K562 (cell line): ENCODE data around the gene WASF3. TPM values are rescaled to one million over a fixed set of nuclear protein-coding genes. Genes with fewer than 3 reads are reported as not detected.

Source experiments
- ATAC-seq: fragments of 200-7000 bp; cut with Tn5 transposase; 3 replicates; pipeline ENCODE4 v1.9.1; 2020; ENCODE audit warnings: moderate library complexity
- BruUV-seq: library from RNA; stranded (reverse); fragments of 400-500 nt; replicated peaks from 2 replicates; lab custom pipeline; 2021; lab: Mats Ljungman, UMichigan
- CTCF ChIA-PET: fragments of 300-600 bp; formaldehyde crosslinking; extraction: SDS; loops from one replicate; lab custom pipeline; 2021; ENCODE audit warnings: low intra/inter-chr PET ratio; lab: Yijun Ruan, JAX
- POLR2A ChIA-PET: fragments of 300-600, 350-650 bp; sonication (Branson Sonifier 250); formaldehyde crosslinking; extraction: SDS; loops from one replicate; lab custom pipeline; 2021; ENCODE audit warnings: antibody characterized with exemption, inconsistent platforms; lab: Yijun Ruan, JAX
- DNase-seq, 4 experiments: peaks; one replicate each; pipeline versions ENCODE4 v3.0.0 to v3.0.0-alpha.2; 2011 to 2018; ENCODE audit warnings: low spot score in 3 of 4, mixed read lengths in 3 of 4; ENCODE audit errors: extremely low read depth in 1 of 4
- FAIRE-seq: peaks from 2 replicates; lab custom pipeline; 2011; peaks lifted over from hg19 to GRCh38; lab: Jason Lieb, UNC
- H2AFZ ChIP-seq: 2 replicates; pipeline ENCODE4 v1.6.0; 2011; ENCODE audit warnings: low read depth, low read length, control low read depth, inconsistent platforms
- H3K27ac ChIP-seq: fragments of 200-600 bp; 3 replicates; pipeline ENCODE4 v1.8.0; 2011; ENCODE audit warnings: low read depth, mild to moderate bottlenecking, control low read depth, inconsistent platforms, low read length, moderate library complexity, mixed read lengths; ENCODE audit errors: extremely low read depth
- H3K27me3 ChIP-seq, 2 experiments: fragments of 300-600 bp in 1 of 2; 2 replicates in 1 of 2; 3 replicates in 1 of 2; pipeline versions ENCODE4 v1.6.0 to v1.8.0; 2011; ENCODE audit warnings: inconsistent platforms in 2 of 2, low read length in 2 of 2, mild to moderate bottlenecking in 1 of 2, mixed read lengths in 1 of 2, moderate library complexity in 1 of 2; ENCODE audit not compliant: control insufficient read depth in 2 of 2, insufficient read depth in 2 of 2
- H3K36me3 ChIP-seq: fragments of 300-600 bp; 3 replicates; pipeline ENCODE4 v1.8.0; 2011; ENCODE audit warnings: mild to moderate bottlenecking, low read length, inconsistent platforms; ENCODE audit not compliant: control insufficient read depth, insufficient read depth
- H3K4me1 ChIP-seq, 2 experiments: fragments of 200-600 bp in 1 of 2; replicated peaks in 1 of 2; 2 replicates in 1 of 2; 3 replicates in 1 of 2; pipeline versions ENCODE4 v1.5.1 to v1.8.0; 2011; ENCODE audit warnings: inconsistent platforms in 2 of 2, low read length in 2 of 2, mild to moderate bottlenecking in 1 of 2, mixed read lengths in 1 of 2, moderate library complexity in 1 of 2; ENCODE audit not compliant: control insufficient read depth in 2 of 2, insufficient read depth in 2 of 2
- H3K4me2 ChIP-seq: 2 replicates; pipeline ENCODE4 v1.6.1; 2011; ENCODE audit warnings: low read length, control low read depth, inconsistent platforms, mixed read lengths; ENCODE audit not compliant: insufficient read depth
- H3K4me3 ChIP-seq: fragments of 200-600 bp; sonication (generic), shearing (Covaris generic); 2 replicates; pipeline ENCODE4 v1.5.1; 2016; ENCODE audit warnings: control low read depth, inconsistent platforms
- H3K79me2 ChIP-seq: fragments of 200-600 bp; 3 replicates; pipeline ENCODE4 v1.8.0; 2011; ENCODE audit warnings: low read length, inconsistent platforms; ENCODE audit not compliant: control insufficient read depth, insufficient read depth
- H3K9ac ChIP-seq, 2 experiments: 2 replicates each; pipeline versions ENCODE4 v1.6.0 to v1.6.1; 2011; ENCODE audit warnings: low read depth in 2 of 2, low read length in 2 of 2, control low read depth in 1 of 2, inconsistent platforms in 1 of 2, mild to moderate bottlenecking in 1 of 2, mixed read lengths in 1 of 2; ENCODE audit not compliant: insufficient read depth in 1 of 2
- H3K9me1 ChIP-seq: one replicate; pipeline ENCODE4 v1.6.0; 2011; ENCODE audit warnings: inconsistent platforms, mild to moderate bottlenecking, low read length, moderate library complexity; ENCODE audit not compliant: control insufficient read depth, insufficient read depth
- H3K9me3 ChIP-seq: replicated peaks from 2 replicates; pipeline ENCODE4 v1.5.1; 2011; ENCODE audit warnings: low read depth, low read length, inconsistent platforms; ENCODE audit not compliant: control insufficient read depth, insufficient read depth
- H4K20me1 ChIP-seq: replicated peaks from 2 replicates; pipeline ENCODE4 v1.6.1; 2011; ENCODE audit warnings: low read length, inconsistent platforms, mixed read lengths; ENCODE audit not compliant: control insufficient read depth, insufficient read depth
- CBFA2T2 ChIP-seq: fragments of 450-650 bp; conservative IDR thresholded peaks from 2 replicates; pipeline ENCODE4 v1.6.1; 2017; ENCODE audit warnings: mild to moderate bottlenecking
- GABPB2 ChIP-seq: fragments of 250-450 bp; sonication (Bioruptor Pico); conservative IDR thresholded peaks from 2 replicates; pipeline ENCODE4 v1.5.1; 2021; ENCODE audit warnings: mild to moderate bottlenecking
- MEF2D ChIP-seq: conservative IDR thresholded peaks from 2 replicates; pipeline ENCODE4 v1.6.1; 2016; ENCODE audit warnings: low read depth, missing genetic modification characterization, missing compliant biosample characterization
- NFIX ChIP-seq: fragments of 250-450 bp; sonication (Bioruptor Pico); IDR thresholded peaks from 2 replicates; pipeline ENCODE4 v1.4.0; 2020; ENCODE audit warnings: low read depth, mild to moderate bottlenecking, moderate library complexity
- RBM17 ChIP-seq: fragments of 200-400 bp; formaldehyde crosslinking; IDR thresholded peaks from 2 replicates; pipeline ENCODE4 v1.6.1; 2017; ENCODE audit warnings: low read depth, mild to moderate bottlenecking, low read length, borderline replicate concordance
- RBM34 ChIP-seq: fragments of 200-400 bp; formaldehyde crosslinking; IDR thresholded peaks from 2 replicates; pipeline ENCODE4 v1.6.1; 2018; ENCODE audit warnings: low read length, borderline replicate concordance; ENCODE audit not compliant: insufficient read depth
- RFX5 ChIP-seq: IDR thresholded peaks from 2 replicates; pipeline ENCODE4 v1.6.1; 2011; ENCODE audit warnings: low read depth, mild to moderate bottlenecking, improper control_type of control experiment, low read length
- SAFB2 ChIP-seq: fragments of 200-400 bp; formaldehyde crosslinking; IDR thresholded peaks from 2 replicates; pipeline ENCODE4 v1.6.1; 2018; ENCODE audit warnings: borderline replicate concordance, low read length, low read depth, moderate library complexity; ENCODE audit not compliant: severe bottlenecking
- SRF ChIP-seq, 2 experiments: fragments of 250-450, 450-650 bp in 1 of 2; sonication (Bioruptor Pico) in 1 of 2; sonication (generic) in 1 of 2; formaldehyde crosslinking; IDR thresholded peaks; 2 replicates each; pipeline versions ENCODE4 v1.5.0 to v1.5.1; 2020 to 2022; ENCODE audit warnings: mild to moderate bottlenecking in 1 of 2, missing genetic modification reagents in 1 of 2
- XRCC3 ChIP-seq: fragments of 450-650 bp; IDR thresholded peaks from 2 replicates; pipeline ENCODE4 v1.6.1; 2017; ENCODE audit warnings: mild to moderate bottlenecking, moderate library complexity
- XRCC4 ChIP-seq: IDR thresholded peaks from one replicate; pipeline ENCODE4 v1.6.1; 2011; ENCODE audit not compliant: insufficient read depth, insufficient read length; ENCODE audit errors: extremely low read depth
- ZNF24 ChIP-seq: fragments of 450-650 bp; IDR thresholded peaks from 2 replicates; pipeline ENCODE4 v1.6.1; 2016
- ZNF253 ChIP-seq: fragments of 250-450 bp; sonication (Bioruptor Pico); conservative IDR thresholded peaks from 2 replicates; pipeline ENCODE4 v1.6.1; 2021; ENCODE audit warnings: mild to moderate bottlenecking
- WGBS: fragments of 100-300 bp; shearing (Covaris generic); methylation state at CpG from one replicate; pipeline ENCODE4 v1.1.6; 2016; ENCODE audit warnings: low coverage, mixed read lengths; ENCODE audit not compliant: insufficient coverage; ENCODE audit errors: missing lambda C conversion rate; 5-methylcytosine and 5-hydroxymethylcytosine counted together
- in situ Hi-C: fragments of 300-500 bp; cut with MboI; formaldehyde crosslinking; loops from 4 replicates; pipeline ENCODE4 v1.15.0; 2018; ENCODE audit warnings: inconsistent platforms, mixed read lengths
- intact Hi-C: fragments of 100-400 bp; cut with micrococcal nuclease; formaldehyde crosslinking; loops from 2 replicates; pipeline ENCODE4 v1.14.2; 2022
- polyA plus RNA-seq, 8 experiments: library from polyadenylated mRNA; depleted of rRNA in 4 of 8; stranded (reverse) in 5 of 8; unstranded in 3 of 8; fragments of >200 nt; fragmentation: Nextera tagmentation in 2 of 8; fragmentation: Illumina TruSeq in 1 of 8; extraction: Ambion mirVana in 2 of 8; extraction: Trizol in 1 of 8; gene quantifications; 2 replicates each; pipeline versions ENCODE4 v1.2.1 to v1.2.3, GENCODE V29; 2011 to 2014; ENCODE audit warnings: inconsistent platforms in 1 of 8, missing spikeins in 1 of 8
- total RNA-seq, 7 experiments: library from RNA; depleted of rRNA in 6 of 7; stranded (reverse); fragments of >200 nt in 6 of 7; fragmentation: Illumina TruSeq in 2 of 7; extraction: Trizol in 2 of 7; gene quantifications; 2 replicates each; pipeline versions ENCODE4 v1.2.1 to v1.2.3, GENCODE V29; 2011 to 2021; ENCODE audit warnings: low replicate concordance in 1 of 7
- TF ChIP-seq, protein P1 (sequence below): sonication (generic); formaldehyde crosslinking; IDR thresholded peaks from 2 replicates; pipeline ENCODE4 v1.8.0; 2023; ENCODE audit warnings: missing genetic modification reagents, mild to moderate bottlenecking, borderline replicate concordance

WASF3 gene
- total and polyA plus RNA-seq, 9 of the 15 experiments (the other 6 are each of a cell fraction or from before 2014, with no cell fraction given): 0.04 to 0.43 (median 0.11) TPM

DNA sequence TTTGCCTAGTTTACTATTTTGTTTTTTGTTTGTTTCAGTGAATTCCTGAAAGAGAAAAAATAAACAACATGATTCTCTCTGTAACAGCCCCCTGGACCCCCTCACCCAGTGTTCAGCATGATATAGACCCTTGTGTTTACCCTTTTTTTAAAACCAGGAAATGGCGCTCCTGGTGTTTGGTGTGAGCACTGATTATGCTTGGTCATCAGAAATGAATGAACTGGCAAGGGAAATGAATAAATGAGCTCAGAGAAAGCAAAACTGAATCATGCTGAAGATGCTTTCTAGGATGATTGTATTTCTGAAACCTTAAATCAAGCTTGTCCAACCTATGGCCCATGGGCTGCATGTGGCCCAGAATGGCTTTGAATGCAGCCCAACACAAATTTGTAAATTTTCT, 22.1 kb downstream of the WASF3 start (continued):
- TF ChIP-seq SRF (CRISPR knock-in tag; IDR thresholded peaks at IDR 0.05) (no peak), SAFB2 (no peak), ZNF253 (CRISPR knock-in tag) (no peak), XRCC3 (no peak), RBM17 (no peak), ZNF24 (no peak)

DNA sequence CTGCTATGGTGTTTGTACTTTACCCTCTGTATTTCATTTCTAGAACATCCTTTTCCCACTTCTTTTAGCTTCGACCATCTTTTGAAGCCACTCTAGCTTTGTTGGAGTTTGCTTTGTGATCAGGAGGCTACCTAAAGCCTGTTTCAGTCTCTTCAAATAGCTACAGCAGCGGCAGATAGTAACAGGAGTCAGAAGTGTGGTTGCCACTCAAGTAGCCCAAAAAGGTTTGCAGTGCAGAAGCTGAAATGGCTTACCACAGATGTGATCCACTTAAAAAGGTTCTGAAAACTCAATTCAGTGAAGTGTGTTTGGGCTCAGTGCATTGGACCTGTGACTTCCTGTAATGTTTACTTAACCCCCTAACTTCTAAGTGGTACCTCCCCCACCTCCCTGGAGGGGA, 26.2 kb downstream of the WASF3 start:
- Histone ChIP-seq H3K4me3 (no peak overlapping the region), H3K9me1 (no peaks in the 10 kb centered on the region), H4K20me1 (no peaks in the 10 kb centered on the region), H3K27ac (no peak overlapping the region), H3K9ac (no peak overlapping the region), H3K9me3 (no peaks in the 10 kb centered on the region), H2AFZ (no peak overlapping the region), H3K79me2 (no peaks in the 10 kb centered on the region), H3K4me1 (no peaks in the 10 kb centered on the region), H3K27me3 (no peaks in the 10 kb centered on the region), H3K36me3 (no peaks in the 10 kb centered on the region), H3K4me2 (no peak overlapping the region)
- POLR2A ChIA-PET: no interaction called here
- in situ Hi-C loops: no loop called here
- FAIRE-seq (no peak), ATAC-seq (no peak), DNase-seq (no peak)
- CTCF ChIA-PET: no interaction called here
- intact Hi-C loops: no loop called here
- no TSS peak for BruUV-seq
- whole genome bisulfite sequencing: 0% methylated on average over 2 of the region's 2 CpGs
- TF ChIP-seq XRCC4 (no peak), CBFA2T2 (no peak), GABPB2 (no peak), MEF2D (tag) (no peak), RFX5 (no peak), NFIX (CRISPR knock-in tag) (no peak), RBM34 (no peak)
- TF ChIP-seq, protein P1, sequence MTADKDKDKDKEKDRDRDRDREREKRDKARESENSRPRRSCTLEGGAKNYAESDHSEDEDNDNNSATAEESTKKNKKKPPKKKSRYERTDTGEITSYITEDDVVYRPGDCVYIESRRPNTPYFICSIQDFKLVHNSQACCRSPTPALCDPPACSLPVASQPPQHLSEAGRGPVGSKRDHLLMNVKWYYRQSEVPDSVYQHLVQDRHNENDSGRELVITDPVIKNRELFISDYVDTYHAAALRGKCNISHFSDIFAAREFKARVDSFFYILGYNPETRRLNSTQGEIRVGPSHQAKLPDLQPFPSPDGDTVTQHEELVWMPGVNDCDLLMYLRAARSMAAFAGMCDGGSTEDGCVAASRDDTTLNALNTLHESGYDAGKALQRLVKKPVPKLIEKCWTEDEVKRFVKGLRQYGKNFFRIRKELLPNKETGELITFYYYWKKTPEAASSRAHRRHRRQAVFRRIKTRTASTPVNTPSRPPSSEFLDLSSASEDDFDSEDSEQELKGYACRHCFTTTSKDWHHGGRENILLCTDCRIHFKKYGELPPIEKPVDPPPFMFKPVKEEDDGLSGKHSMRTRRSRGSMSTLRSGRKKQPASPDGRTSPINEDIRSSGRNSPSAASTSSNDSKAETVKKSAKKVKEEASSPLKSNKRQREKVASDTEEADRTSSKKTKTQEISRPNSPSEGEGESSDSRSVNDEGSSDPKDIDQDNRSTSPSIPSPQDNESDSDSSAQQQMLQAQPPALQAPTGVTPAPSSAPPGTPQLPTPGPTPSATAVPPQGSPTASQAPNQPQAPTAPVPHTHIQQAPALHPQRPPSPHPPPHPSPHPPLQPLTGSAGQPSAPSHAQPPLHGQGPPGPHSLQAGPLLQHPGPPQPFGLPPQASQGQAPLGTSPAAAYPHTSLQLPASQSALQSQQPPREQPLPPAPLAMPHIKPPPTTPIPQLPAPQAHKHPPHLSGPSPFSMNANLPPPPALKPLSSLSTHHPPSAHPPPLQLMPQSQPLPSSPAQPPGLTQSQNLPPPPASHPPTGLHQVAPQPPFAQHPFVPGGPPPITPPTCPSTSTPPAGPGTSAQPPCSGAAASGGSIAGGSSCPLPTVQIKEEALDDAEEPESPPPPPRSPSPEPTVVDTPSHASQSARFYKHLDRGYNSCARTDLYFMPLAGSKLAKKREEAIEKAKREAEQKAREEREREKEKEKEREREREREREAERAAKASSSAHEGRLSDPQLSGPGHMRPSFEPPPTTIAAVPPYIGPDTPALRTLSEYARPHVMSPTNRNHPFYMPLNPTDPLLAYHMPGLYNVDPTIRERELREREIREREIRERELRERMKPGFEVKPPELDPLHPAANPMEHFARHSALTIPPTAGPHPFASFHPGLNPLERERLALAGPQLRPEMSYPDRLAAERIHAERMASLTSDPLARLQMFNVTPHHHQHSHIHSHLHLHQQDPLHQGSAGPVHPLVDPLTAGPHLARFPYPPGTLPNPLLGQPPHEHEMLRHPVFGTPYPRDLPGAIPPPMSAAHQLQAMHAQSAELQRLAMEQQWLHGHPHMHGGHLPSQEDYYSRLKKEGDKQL (CRISPR knock-in tag): no peak
